Ovary (tissue), 9 donors: ENCODE data around the gene PET117. TPM values are rescaled to one million over a fixed set of nuclear protein-coding genes. Genes with fewer than 3 reads are reported as not detected.

Experiments
- DNase-seq, 5 donors: peaks; one replicate each; pipeline ENCODE4 v3.0.0-alpha.2; 2019 to 2020
- H3K27ac ChIP-seq, 2 donors: fragments of 200-600 bp; one replicate each; pipeline versions ENCODE4 v1.5.1 to v1.8.0; 2019 to 2022
- H3K27me3 ChIP-seq: fragments of 200-600 bp; one replicate; pipeline ENCODE4 v1.8.0; 2022
- H3K36me3 ChIP-seq: fragments of 200-600 bp; sonication (generic); one replicate; pipeline ENCODE4 v1.5.1; 2019
- H3K4me1 ChIP-seq: one replicate; pipeline ENCODE4 v1.8.1; 2013; ENCODE audit warnings: mild to moderate bottlenecking, moderate library complexity; ENCODE audit not compliant: insufficient read depth
- H3K4me3 ChIP-seq: fragments of 200-600 bp; sonication (generic); one replicate; pipeline ENCODE4 v1.5.1; 2017
- H3K9me3 ChIP-seq, 2 donors: fragments of 200-600 bp in 1 of 2; sonication (generic) in 1 of 2; one replicate each; pipeline versions ENCODE4 v1.5.1 to v1.8.1; 2013 to 2019; ENCODE audit warnings: mild to moderate bottlenecking in 1 of 2, moderate library complexity in 1 of 2
- EP300 ChIP-seq: sonication (generic); formaldehyde crosslinking; IDR thresholded peaks from one replicate; pipeline ENCODE4 v1.6.1; 2017; ENCODE audit warnings: antibody characterized with exemption
- POLR2A ChIP-seq: fragments of 450-650 bp; IDR thresholded peaks from one replicate; pipeline ENCODE4 v1.6.1; 2017; ENCODE audit warnings: antibody characterized with exemption, mild to moderate bottlenecking, moderate library complexity
- WGBS, 3 donors: extraction: QIAGEN DNeasy Blood & Tissue Kit in 1 of 3; methylation state at CpG; one replicate each; pipeline versions ENCODE4 v1.1.5 to v1.1.7; 2013 to 2017; 5-methylcytosine and 5-hydroxymethylcytosine counted together
- intact Hi-C, 4 donors: fragments of 100-400 bp; cut with DNase I; formaldehyde crosslinking; loops; one replicate each; pipeline versions ENCODE4 v1.11.0 to v1.15.1; 2022 to 2023
- polyA plus RNA-seq, 2 donors: library from polyadenylated mRNA; stranded (reverse); fragments of 200-250 nt in 1 of 2; fragments of 350-450 nt in 1 of 2; fragmentation: Illumina TruSeq in 1 of 2; extraction: RNeasy Lipid Tissue Mini Kit (QIAGEN cat#74804) in 1 of 2; gene quantifications; one replicate each; pipeline ENCODE4 v1.2.3, GENCODE V29; 2013 to 2014
- total RNA-seq, 7 donors: library from RNA; depleted of rRNA in 2 of 7; stranded (reverse); fragments of >200 nt in 2 of 7; fragmentation: NEBNext Ultra II Directional in 3 of 7; extraction: Animal tissue kit (Norgen Biotek cat#: 25700) in 3 of 7; gene quantifications; one replicate each; pipeline versions ENCODE4 v1.1.0 to v1.2.4, GENCODE V29; 2016 to 2023
- TF ChIP-seq, protein P1 (sequence below), 3 donors: fragments of 450-650 bp in 2 of 3; fragments of 200-600 bp in 1 of 3; IDR thresholded peaks; one replicate each; pipeline versions ENCODE4 v1.5.1 to v1.8.0; 2016 to 2022; ENCODE audit warnings: antibody characterized with exemption in 3 of 3, mild to moderate bottlenecking in 1 of 3
- donor health status: DM: no; HTN: no; CAD: no; lungs with moderate emphysema.
- donor health status: DM: no; HTN: no; CAD: no.
- donor health status: Bipolar disorder and iron deficiency.
- donor health status: DM: yes; HTN: yes; CAD: no.
- donor health status: DM: no; HTN: no; CAD: no.
- donor health status: DM: yes; HTN: yes; CAD: no.

Gene PET117
- total and polyA plus RNA-seq, 9 donors, result 8.6 to 17.7 (median 14.5) TPM

DNA sequence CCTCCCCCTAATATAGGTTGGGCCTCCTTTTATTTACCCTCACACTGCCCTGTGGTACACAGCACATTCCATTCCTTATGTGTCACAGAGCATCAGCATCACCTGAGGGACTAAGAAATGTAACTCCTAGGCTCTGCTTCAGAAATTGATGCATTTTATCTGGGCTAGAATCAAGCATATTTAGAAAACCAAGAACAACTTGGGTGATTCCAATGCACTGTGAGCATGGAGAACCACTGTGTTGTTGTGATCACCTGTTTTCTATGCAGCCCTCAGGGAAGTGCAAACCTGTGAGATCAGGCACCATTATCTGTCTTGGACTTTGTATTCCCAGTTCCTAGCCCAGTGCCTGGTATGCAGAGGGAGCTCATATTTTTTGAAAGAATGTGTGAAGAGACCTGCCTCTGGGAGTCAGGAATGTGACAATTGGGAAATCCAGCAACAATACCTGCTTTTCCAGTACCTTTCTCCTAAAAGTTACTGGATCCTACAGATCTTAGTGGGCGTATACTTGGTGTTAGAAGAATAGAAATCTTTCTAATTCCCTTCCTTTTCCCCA is 7.0 kb downstream of the PET117 start:
- no peak for TF ChIP-seq POLR2A
- TF ChIP-seq EP300, result no peak
- TF ChIP-seq, protein P1, sequence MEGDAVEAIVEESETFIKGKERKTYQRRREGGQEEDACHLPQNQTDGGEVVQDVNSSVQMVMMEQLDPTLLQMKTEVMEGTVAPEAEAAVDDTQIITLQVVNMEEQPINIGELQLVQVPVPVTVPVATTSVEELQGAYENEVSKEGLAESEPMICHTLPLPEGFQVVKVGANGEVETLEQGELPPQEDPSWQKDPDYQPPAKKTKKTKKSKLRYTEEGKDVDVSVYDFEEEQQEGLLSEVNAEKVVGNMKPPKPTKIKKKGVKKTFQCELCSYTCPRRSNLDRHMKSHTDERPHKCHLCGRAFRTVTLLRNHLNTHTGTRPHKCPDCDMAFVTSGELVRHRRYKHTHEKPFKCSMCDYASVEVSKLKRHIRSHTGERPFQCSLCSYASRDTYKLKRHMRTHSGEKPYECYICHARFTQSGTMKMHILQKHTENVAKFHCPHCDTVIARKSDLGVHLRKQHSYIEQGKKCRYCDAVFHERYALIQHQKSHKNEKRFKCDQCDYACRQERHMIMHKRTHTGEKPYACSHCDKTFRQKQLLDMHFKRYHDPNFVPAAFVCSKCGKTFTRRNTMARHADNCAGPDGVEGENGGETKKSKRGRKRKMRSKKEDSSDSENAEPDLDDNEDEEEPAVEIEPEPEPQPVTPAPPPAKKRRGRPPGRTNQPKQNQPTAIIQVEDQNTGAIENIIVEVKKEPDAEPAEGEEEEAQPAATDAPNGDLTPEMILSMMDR (IDR thresholded peaks at IDR 0.05), result no peak
- H3K4me1 ChIP-seq, result peaks cover 5% of the 10 kb centered on the region
- no peaks in the 10 kb centered on the region for H3K27me3 ChIP-seq
- no peaks in the 10 kb centered on the region for H3K36me3 ChIP-seq
- H3K9me3 ChIP-seq, result no peaks in the 10 kb centered on the region
- DNase-seq, result no peak
- no peak overlapping the region for H3K27ac ChIP-seq
- WGBS, 3 donors, result 97 to 100% (median 97%) methylated on average over 1 of the region's 1 CpG
- H3K4me3 ChIP-seq, result no peak overlapping the region
- intact Hi-C loops, result no loop called here

DNA sequence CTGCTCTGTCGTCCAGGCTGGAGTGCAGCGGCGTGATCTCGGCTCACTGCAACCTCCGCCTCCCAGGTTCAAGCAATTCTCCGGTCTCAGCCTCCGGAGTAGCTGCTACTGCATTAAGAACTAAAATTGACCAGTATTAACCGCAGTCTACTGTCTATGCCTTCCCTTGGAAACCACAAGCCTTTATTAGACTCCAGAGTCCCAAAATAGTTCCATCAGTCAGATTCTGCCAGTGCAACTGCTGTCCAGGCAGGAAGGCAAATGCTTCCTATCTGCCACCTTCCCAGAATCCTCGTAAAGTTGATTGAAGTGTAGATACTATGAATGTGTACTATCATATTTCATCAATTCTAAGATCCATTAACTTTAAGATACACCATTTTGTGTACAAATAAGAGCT is 16.7 kb downstream of the PET117 start:
- Histone ChIP-seq H3K36me3 (no peaks in the 10 kb centered on the region), H3K27me3 (no peaks in the 10 kb centered on the region), H3K27ac (no peak overlapping the region), H3K4me1 (no peaks in the 10 kb centered on the region), H3K9me3 (no peaks in the 10 kb centered on the region), H3K4me3 (no peak overlapping the region)
- intact Hi-C loops, result no loop called here
- DNase-seq, result no peak
- WGBS, 3 donors, result 93 to 96% (median 95%) methylated on average over 9 of the region's 9 CpGs
- TF ChIP-seq, protein P1 (IDR thresholded peaks at IDR 0.05), result no peak
- TF ChIP-seq EP300 (no peak), POLR2A (no peak)

DNA sequence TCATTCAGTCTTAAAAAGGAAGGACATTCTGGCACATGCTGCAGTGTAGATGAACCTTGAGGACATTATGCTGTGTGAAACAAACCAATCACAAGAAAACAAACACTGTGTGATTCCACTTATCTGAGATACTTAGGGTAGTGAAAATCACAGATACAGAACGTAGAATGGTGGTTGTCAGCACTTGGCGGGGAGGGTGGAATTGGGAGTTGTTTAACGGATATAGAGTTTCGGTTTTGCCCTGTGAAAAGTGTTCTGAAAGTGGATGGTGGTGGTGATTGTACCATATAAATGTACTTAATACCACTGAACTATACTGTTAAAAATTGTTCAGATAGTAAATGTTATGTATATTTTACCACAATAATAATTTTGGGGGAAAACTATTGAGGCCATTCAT is 18.4 kb downstream of the PET117 start:
- intact Hi-C loops, result no loop called here
- Histone ChIP-seq H3K4me3 (no peak overlapping the region), H3K27ac (no peak overlapping the region), H3K27me3 (no peaks in the 10 kb centered on the region), H3K36me3 (no peaks in the 10 kb centered on the region), H3K4me1 (no peaks in the 10 kb centered on the region), H3K9me3 (no peaks in the 10 kb centered on the region)
- no peak for TF ChIP-seq EP300
- TF ChIP-seq POLR2A, result no peak
- TF ChIP-seq, protein P1 (IDR thresholded peaks at IDR 0.05), result no peak
- 96 to 98% (median 98%) methylated on average over 4 of the region's 4 CpGs for WGBS, 3 donors
- no peak for DNase-seq

DNA sequence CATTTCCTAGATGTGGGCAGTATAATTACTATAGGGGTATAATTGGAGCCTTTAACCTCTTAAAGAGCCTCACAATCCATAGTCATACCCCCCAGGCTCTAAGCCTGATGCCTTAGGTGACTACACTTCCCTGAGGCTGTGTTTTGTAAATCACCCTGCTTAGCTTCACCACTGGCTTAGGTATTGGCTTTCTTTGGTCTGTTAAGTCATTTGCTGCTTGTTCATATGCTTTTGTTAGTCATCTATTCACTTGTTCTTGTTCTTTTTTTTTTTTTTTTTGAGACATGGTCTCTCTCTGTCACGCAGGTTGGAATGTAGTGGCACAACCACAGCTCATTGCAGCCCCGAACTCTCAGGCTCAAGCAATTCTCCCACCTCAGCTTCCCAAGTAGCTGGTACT is 26.7 kb downstream of the PET117 start:
- intact Hi-C loops, result no loop called here
- WGBS, 3 donors, result 93 to 95% (median 95%) methylated on average over 2 of the region's 2 CpGs
- no peaks in the 10 kb centered on the region for H3K27me3 ChIP-seq
- H3K9me3 ChIP-seq, result no peaks in the 10 kb centered on the region
- H3K36me3 ChIP-seq, result no peaks in the 10 kb centered on the region
- DNase-seq, result no peak
- TF ChIP-seq EP300 (no peak), POLR2A (no peak)
- TF ChIP-seq, protein P1 (IDR thresholded peaks at IDR 0.05), result no peak
- H3K4me1 ChIP-seq, result peaks cover 1% of the 10 kb centered on the region
- no peak overlapping the region for H3K4me3 ChIP-seq
- no peak overlapping the region for H3K27ac ChIP-seq
